ENCODE results near the gene HNRNPU.

Gene HNRNPU

GRCh38 chr1:244864253-244865027 lies at the start of gene HNRNPU:
TSS of gene HNRNPU (minus strand) at chr1:244864543. CDS start at chr1:244864307, 236 bp downstream.
- TF ChIP-seq CTCF (IDR thresholded peaks at IDR 0.05; ENCODE audit: low read depth, low read length), result peak; percentile 16
- DNase-seq (ENCODE audit: extremely low read depth, low read depth), result peak; percentile 95

- no peak for TF ChIP-seq CTCF (IDR thresholded peaks at IDR 0.05; ENCODE audit: low read depth, low read length)
- DNase-seq (ENCODE audit: extremely low read depth, low read depth), result no peak
Observed at GRCh38 chr1:244913806-244914205, 49.5 kb upstream of the HNRNPU start.

GRCh38 chr1:244904119-244904518 lies 39.8 kb upstream of the HNRNPU start:
- no peak for TF ChIP-seq CTCF (IDR thresholded peaks at IDR 0.05; ENCODE audit: low read depth, low read length)
- no peak for DNase-seq (ENCODE audit: extremely low read depth, low read depth)

GRCh38 chr1:244901400-244902015 lies 37.2 kb upstream of the HNRNPU start:
- DNase-seq (ENCODE audit: extremely low read depth, low read depth), result no peak
- no peak for TF ChIP-seq CTCF (IDR thresholded peaks at IDR 0.05; ENCODE audit: low read depth, low read length)

- no peak for DNase-seq (ENCODE audit: extremely low read depth, low read depth)
- no peak for TF ChIP-seq CTCF (IDR thresholded peaks at IDR 0.05; ENCODE audit: low read depth, low read length)
Observed at GRCh38 chr1:244897476-244898254, 33.3 kb upstream of the HNRNPU start.

- TF ChIP-seq CTCF (IDR thresholded peaks at IDR 0.05; ENCODE audit: low read depth, low read length), result no peak
Observed at GRCh38 chr1:244896550-244896949, 32.2 kb upstream of the HNRNPU start.

GRCh38 chr1:244893836-244894235 lies 29.5 kb upstream of the HNRNPU start:
- DNase-seq (ENCODE audit: extremely low read depth, low read depth), result no peak
- TF ChIP-seq CTCF (IDR thresholded peaks at IDR 0.05; ENCODE audit: low read depth, low read length), result no peak

More at GRCh38 chr1:244896550-244896949, 32.2 kb upstream of the HNRNPU start:
- DNase-seq (ENCODE audit: extremely low read depth, low read depth), result no peak

Data from AG09319 (cell line).